DND-41 (cell line): ENCODE data around the gene C7.
"Not testable (repeated sequence)": the region's sequence is repeated elsewhere in the genome, so short reads cannot be mapped to it uniquely, and the experiment has no call there.

ENCODE experiments used
- ATAC-seq: fragments of 200-7000 bp; cut with Tn5 transposase; 3 replicates; pipeline ENCODE4 v1.9.1; 2021; ENCODE audit warnings: low read depth; ENCODE audit not compliant: insufficient read depth
- DNase-seq: peaks from one replicate; pipeline ENCODE4 v3.0.0-alpha.2; 2020
- H2AFZ ChIP-seq: 2 replicates; pipeline ENCODE4 v1.6.0; 2012; ENCODE audit warnings: low read depth, low read length
- H3K27ac ChIP-seq: 2 replicates; pipeline ENCODE4 v1.5.1; 2012; ENCODE audit warnings: low read length, inconsistent platforms
- H3K27me3 ChIP-seq: fragments of 200-600 bp; sonication (generic); 2 replicates; pipeline ENCODE4 v1.6.0; 2012; ENCODE audit warnings: low read length, mild to moderate bottlenecking, inconsistent platforms; ENCODE audit not compliant: insufficient read depth, poor library complexity
- H3K36me3 ChIP-seq: 2 replicates; pipeline ENCODE4 v1.5.1; 2012; ENCODE audit warnings: low read length, inconsistent platforms; ENCODE audit not compliant: insufficient read depth
- H3K4me1 ChIP-seq: 2 replicates; pipeline ENCODE4 v1.5.1; 2012; ENCODE audit warnings: mild to moderate bottlenecking, low read length; ENCODE audit not compliant: insufficient read depth
- H3K4me2 ChIP-seq: 2 replicates; pipeline ENCODE4 v1.6.0; 2012; ENCODE audit warnings: mild to moderate bottlenecking, moderate library complexity, low read length, inconsistent platforms; ENCODE audit not compliant: insufficient read depth
- H3K4me3 ChIP-seq, 2 experiments: fragments of 200-600 bp in 1 of 2; shearing (Covaris generic) in 1 of 2; 2 replicates each; pipeline ENCODE4 v1.5.1; 2012 to 2016; ENCODE audit warnings: inconsistent platforms in 2 of 2, low read length in 2 of 2, mild to moderate bottlenecking in 2 of 2, low read depth in 1 of 2, moderate library complexity in 1 of 2
- H3K79me2 ChIP-seq: 2 replicates; pipeline ENCODE4 v1.6.0; 2012; ENCODE audit warnings: low read length, inconsistent platforms; ENCODE audit not compliant: insufficient read depth
- H3K9ac ChIP-seq: 2 replicates; pipeline ENCODE4 v1.6.0; 2012; ENCODE audit warnings: low read depth, mild to moderate bottlenecking, inconsistent platforms, low read length, moderate library complexity
- H3K9me3 ChIP-seq: 2 replicates; pipeline ENCODE4 v1.5.1; 2012; ENCODE audit warnings: low read length, moderate library complexity, mild to moderate bottlenecking, inconsistent platforms; ENCODE audit not compliant: insufficient read depth, severe bottlenecking
- H4K20me1 ChIP-seq: 2 replicates; pipeline ENCODE4 v1.6.0; 2012; ENCODE audit warnings: low read length; ENCODE audit not compliant: insufficient read depth
- EZH2 ChIP-seq: IDR thresholded peaks from 3 replicates; pipeline ENCODE4 v1.6.1; 2012; ENCODE audit warnings: borderline replicate concordance, low read depth, mild to moderate bottlenecking, moderate library complexity, low read length, inconsistent platforms; ENCODE audit not compliant: severe bottlenecking
- TF ChIP-seq, protein P1 (sequence below): IDR thresholded peaks from 2 replicates; pipeline ENCODE4 v1.5.1; 2012; ENCODE audit warnings: borderline replicate concordance, low read length, moderate library complexity, mild to moderate bottlenecking; ENCODE audit not compliant: poor library complexity, severe bottlenecking; ENCODE audit errors: extremely low read depth

Gene C7

DNA sequence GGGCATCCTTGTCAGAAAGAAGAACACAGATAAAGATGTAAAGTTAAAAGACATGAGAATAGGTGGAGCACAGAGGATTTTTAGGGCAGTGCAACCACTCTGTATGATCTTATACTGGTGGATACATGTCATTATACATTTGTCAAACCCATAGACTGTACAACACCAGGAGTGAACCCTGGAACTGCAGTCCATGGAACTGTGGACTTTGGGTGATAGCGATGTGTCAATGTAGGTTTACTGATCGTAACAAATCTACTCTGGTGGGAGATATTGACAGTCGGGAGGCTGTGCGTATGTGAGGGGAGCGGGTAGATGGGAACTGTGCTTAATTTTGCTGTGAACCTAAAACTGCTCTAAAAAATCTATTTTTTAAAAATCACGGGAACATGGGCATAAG, 101.3 kb downstream of the C7 start:
- no peak for TF ChIP-seq EZH2
- TF ChIP-seq, protein P1, sequence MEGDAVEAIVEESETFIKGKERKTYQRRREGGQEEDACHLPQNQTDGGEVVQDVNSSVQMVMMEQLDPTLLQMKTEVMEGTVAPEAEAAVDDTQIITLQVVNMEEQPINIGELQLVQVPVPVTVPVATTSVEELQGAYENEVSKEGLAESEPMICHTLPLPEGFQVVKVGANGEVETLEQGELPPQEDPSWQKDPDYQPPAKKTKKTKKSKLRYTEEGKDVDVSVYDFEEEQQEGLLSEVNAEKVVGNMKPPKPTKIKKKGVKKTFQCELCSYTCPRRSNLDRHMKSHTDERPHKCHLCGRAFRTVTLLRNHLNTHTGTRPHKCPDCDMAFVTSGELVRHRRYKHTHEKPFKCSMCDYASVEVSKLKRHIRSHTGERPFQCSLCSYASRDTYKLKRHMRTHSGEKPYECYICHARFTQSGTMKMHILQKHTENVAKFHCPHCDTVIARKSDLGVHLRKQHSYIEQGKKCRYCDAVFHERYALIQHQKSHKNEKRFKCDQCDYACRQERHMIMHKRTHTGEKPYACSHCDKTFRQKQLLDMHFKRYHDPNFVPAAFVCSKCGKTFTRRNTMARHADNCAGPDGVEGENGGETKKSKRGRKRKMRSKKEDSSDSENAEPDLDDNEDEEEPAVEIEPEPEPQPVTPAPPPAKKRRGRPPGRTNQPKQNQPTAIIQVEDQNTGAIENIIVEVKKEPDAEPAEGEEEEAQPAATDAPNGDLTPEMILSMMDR: no peak

DNA sequence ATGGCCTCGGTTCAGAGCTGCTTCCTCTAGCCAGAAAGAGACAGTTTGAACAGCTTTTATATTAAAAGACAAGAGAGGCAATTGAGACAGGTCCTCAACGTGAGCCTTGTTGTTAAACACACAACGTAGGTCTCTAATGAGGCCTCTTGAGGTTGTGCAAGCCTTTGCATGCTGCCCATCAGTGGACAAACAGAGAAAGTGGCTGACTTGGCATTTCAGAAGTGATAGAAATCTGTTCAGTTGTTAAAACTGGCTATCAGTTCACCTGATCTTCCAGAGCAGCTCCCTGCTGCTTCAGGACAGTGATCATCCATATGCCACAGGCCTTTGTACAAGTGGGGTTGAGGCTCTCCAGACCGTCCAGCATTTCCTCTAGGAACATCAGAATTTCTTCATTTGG, 103.0 kb downstream of the C7 start:
- no peak for TF ChIP-seq EZH2
- TF ChIP-seq, protein P1: no peak
- ATAC-seq (no peak), DNase-seq (no peak)
- Histone ChIP-seq H3K79me2 (no peaks in the 10 kb centered on the region), H2AFZ (no peak overlapping the region), H3K27me3 (peaks cover 20% of the 10 kb centered on the region), H3K9me3 (no peaks in the 10 kb centered on the region), H3K4me2 (no peak overlapping the region), H3K4me1 (no peaks in the 10 kb centered on the region), H4K20me1 (no peaks in the 10 kb centered on the region), H3K4me3 (no peak overlapping the region), H3K27ac (no peak overlapping the region), H3K36me3 (no peaks in the 10 kb centered on the region), H3K9ac (no peak overlapping the region)

More for the DNA sequence above, 101.3 kb downstream of the C7 start:
- no peaks in the 10 kb centered on the region for H3K9me3 ChIP-seq
- no peaks in the 10 kb centered on the region for H3K4me1 ChIP-seq
- H4K20me1 ChIP-seq: no peaks in the 10 kb centered on the region
- DNase-seq: no peak
- no peak overlapping the region for H2AFZ ChIP-seq
- ATAC-seq: no peak
- no peak overlapping the region for H3K4me3 ChIP-seq
- H3K36me3 ChIP-seq: no peaks in the 10 kb centered on the region
- no peaks in the 10 kb centered on the region for H3K79me2 ChIP-seq
- no peak overlapping the region for H3K27ac ChIP-seq
- H3K4me2 ChIP-seq: no peak overlapping the region
- H3K27me3 ChIP-seq: peaks cover 20% of the 10 kb centered on the region
- no peak overlapping the region for H3K9ac ChIP-seq

- H3K4me2 ChIP-seq, ATAC-seq, H3K4me1 ChIP-seq, DNase-seq, H2AFZ ChIP-seq, H3K9me3 ChIP-seq, H3K9ac ChIP-seq, H4K20me1 ChIP-seq, H3K27ac ChIP-seq, H3K79me2 ChIP-seq, H3K36me3 ChIP-seq, H3K4me3 ChIP-seq, H3K27me3 ChIP-seq: not testable (repeated sequence)
These were observed 113.3 kb downstream of the C7 start for GRCh38 chr5:41022600-41022999.
